NT2/D1 (cell line): ENCODE data around the gene FAM89B.

Experiments used
- SUZ12 ChIP-seq: IDR thresholded peaks from 2 replicates; pipeline ENCODE4 v1.6.1; 2011; ENCODE audit not compliant: insufficient read length, insufficient read depth; ENCODE audit errors: extremely low read depth
- YY1 ChIP-seq: IDR thresholded peaks from 2 replicates; pipeline ENCODE4 v1.6.1; 2011; ENCODE audit not compliant: insufficient read length, insufficient read depth
- ZNF274 ChIP-seq: IDR thresholded peaks from 2 replicates; pipeline ENCODE4 v1.6.1; 2011; ENCODE audit warnings: mild to moderate bottlenecking, low read depth, low read length

DNA sequence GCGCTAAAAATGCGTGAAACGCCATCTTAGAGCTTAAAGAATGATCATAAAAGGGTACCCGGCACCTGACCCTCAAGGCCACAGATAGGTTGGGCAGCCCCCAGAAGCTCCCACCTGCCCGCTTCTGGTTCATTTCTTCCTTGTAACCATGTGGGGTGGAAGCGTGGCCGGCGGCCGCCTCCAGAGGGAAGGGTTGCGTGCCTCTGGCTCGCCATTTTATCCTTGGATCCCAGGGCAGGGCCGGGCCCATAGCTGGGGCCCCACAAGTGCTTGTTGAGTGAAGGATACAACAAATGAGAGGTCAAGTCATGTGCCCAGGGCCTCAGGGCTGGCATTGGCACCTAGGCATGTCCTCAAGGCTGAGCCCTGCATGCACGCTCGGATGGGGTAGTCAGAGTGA, 49.1 kb downstream of the FAM89B start:
- TF ChIP-seq ZNF274 (no peak), SUZ12 (no peak), YY1 (no peak)
